NCI-H82 treated with DMSO at 0.1 percent for 48 hours (cell line): ENCODE measurements around the gene MBD3.

Source experiments
- DNase-seq: peaks from one replicate; lab custom pipeline; 2025; ENCODE audit not compliant: unreplicated experiment; lab: John Stamatoyannopoulos, UW

MBD3 gene

GRCh38 chr19:1574354-1575136, 18.1 kb downstream of the MBD3 start:
- no peak for DNase-seq

GRCh38 chr19:1572795-1573194, 19.9 kb downstream of the MBD3 start:
- DNase-seq: no peak

GRCh38 chr19:1571358-1571757, 21.3 kb downstream of the MBD3 start:
- DNase-seq: no peak

- no peak for DNase-seq
Measured at GRCh38 chr19:1570836-1571235, 21.8 kb downstream of the MBD3 start.

- DNase-seq: no peak
Measured at GRCh38 chr19:1569997-1570396, 22.7 kb downstream of the MBD3 start.

- DNase-seq: no peak
Measured at GRCh38 chr19:1568320-1569019, 24.2 kb downstream of the MBD3 start, which contains the start of gene MEX3D. Gene MEX3D, minus strand, starts transcription at chr19:1568325. Its CDS starts 267 bp downstream, at chr19:1568058.

- no peak for DNase-seq
Measured at GRCh38 chr19:1567848-1568227, 24.8 kb downstream of the MBD3 start.

- DNase-seq: no peak
Measured at GRCh38 chr19:1567116-1567847, 25.4 kb downstream of the MBD3 start.

GRCh38 chr19:1566392-1567115, 26.1 kb downstream of the MBD3 start:
- DNase-seq: peak; percentile 33

GRCh38 chr19:1563251-1563650, 29.4 kb downstream of the MBD3 start:
- no peak for DNase-seq

GRCh38 chr19:1561236-1561842, 31.3 kb downstream of the MBD3 start:
- no peak for DNase-seq

GRCh38 chr19:1560286-1560882, 32.3 kb downstream of the MBD3 start:
- no peak for DNase-seq

- DNase-seq: no peak
Measured at GRCh38 chr19:1558552-1558951, 34.1 kb downstream of the MBD3 start.

- no peak for DNase-seq
Measured at GRCh38 chr19:1556390-1557070, 36.1 kb downstream of the MBD3 start.

- no peak for DNase-seq
Measured at GRCh38 chr19:1555487-1556389, 36.9 kb downstream of the MBD3 start.

GRCh38 chr19:1554968-1555367, 37.7 kb downstream of the MBD3 start:
- no peak for DNase-seq

- DNase-seq: no peak
Measured at GRCh38 chr19:1553415-1553814, 39.2 kb downstream of the MBD3 start.
